HCT116 (cell line): Measurements from ENCODE around the gene CD59. TPM values are rescaled to one million over a fixed set of nuclear protein-coding genes. Genes with fewer than 3 reads are reported as not detected.

Experiments used
- ATAC-seq: fragments of 200-7000 bp; cut with Tn5 transposase; 2 replicates; pipeline ENCODE4 v1.9.1; 2020; ENCODE audit warnings: mild to moderate bottlenecking, moderate library complexity
- BruUV-seq: library from RNA; stranded (reverse); fragments of 400-500 nt; replicated peaks from 2 replicates; lab custom pipeline; 2021; lab: Mats Ljungman, UMichigan
- CTCF ChIA-PET: fragments of 300-600 bp; sonication (Branson Sonifier 250); formaldehyde crosslinking; loops from one replicate; lab custom pipeline; 2021; ENCODE audit warnings: antibody characterized with exemption; lab: Charles Lee
- POLR2A ChIA-PET: fragments of 300-600, 350-600 bp; sonication (Branson Sonifier 250); formaldehyde crosslinking; loops from one replicate; lab custom pipeline; 2021; ENCODE audit warnings: antibody characterized with exemption; lab: Charles Lee
- RAD21 ChIA-PET, 2 experiments: fragments of 300-600 bp; sonication (Branson Sonifier 250); formaldehyde crosslinking; loops; one replicate each; lab custom pipeline; 2023; ENCODE audit warnings: low total read pairs in 2 of 2; ENCODE audit not compliant: uncharacterized antibody in 2 of 2, unreplicated experiment in 2 of 2, low non-redundant PET in 1 of 2; lab: Charles Lee
- DNase-seq: peaks from one replicate; pipeline ENCODE4 v3.0.0-alpha.2; 2010; ENCODE audit warnings: low read depth, low spot score
- H2AFZ ChIP-seq: fragments of 200-600 bp; shearing (Covaris generic), sonication (generic); 2 replicates; pipeline ENCODE4 v1.6.1; 2017; ENCODE audit warnings: low read depth, mixed run types, mixed read lengths, antibody characterized with exemption, low read length; ENCODE audit not compliant: poor library complexity, severe bottlenecking
- H3K27ac ChIP-seq: 2 replicates; pipeline ENCODE4 v1.5.1; 2012; ENCODE audit warnings: low read depth, low read length
- H3K27me3 ChIP-seq: fragments of 200-600 bp; sonication (generic); 2 replicates; pipeline ENCODE4 v1.6.1; 2016; ENCODE audit warnings: mixed run types, low read length, mixed read lengths; ENCODE audit not compliant: insufficient read depth
- H3K36me3 ChIP-seq, 2 experiments: fragments of 200-500 bp in 1 of 2; fragments of 200-600 bp in 1 of 2; sonication (Bioruptor generic) in 1 of 2; sonication (generic) in 1 of 2; 2 replicates each; pipeline versions ENCODE4 v1.5.1 to v1.6.1; 2014 to 2016; ENCODE audit warnings: low read length in 2 of 2, inconsistent platforms in 1 of 2, mixed read lengths in 1 of 2, mixed run types in 1 of 2; ENCODE audit not compliant: insufficient read depth in 2 of 2, control insufficient read depth in 1 of 2
- H3K4me1 ChIP-seq, 2 experiments: fragments of 200-600 bp in 1 of 2; sonication (generic) in 1 of 2; 2 replicates each; pipeline versions ENCODE4 v1.5.1 to v1.6.1; 2012 to 2017; ENCODE audit warnings: low read length in 2 of 2, inconsistent platforms in 1 of 2, mild to moderate bottlenecking in 1 of 2, mixed read lengths in 1 of 2, mixed run types in 1 of 2, moderate library complexity in 1 of 2; ENCODE audit not compliant: insufficient read depth in 2 of 2, control insufficient read depth in 1 of 2
- H3K4me2 ChIP-seq: fragments of 200-600 bp; sonication (generic); 2 replicates; pipeline ENCODE4 v1.6.1; 2017; ENCODE audit warnings: mixed run types, low read length, mixed read lengths
- H3K4me3 ChIP-seq, 2 experiments: fragments of 200-600 bp in 1 of 2; sonication (generic) in 1 of 2; replicated peaks in 1 of 2; 2 replicates each; pipeline ENCODE4 v1.5.1; 2011 to 2016; ENCODE audit warnings: low read length in 2 of 2, control low read depth in 1 of 2, low read depth in 1 of 2, mild to moderate bottlenecking in 1 of 2, mixed read lengths in 1 of 2, mixed run types in 1 of 2
- H3K79me2 ChIP-seq: fragments of 200-600 bp; sonication (generic); 2 replicates; pipeline ENCODE4 v1.6.1; 2017; ENCODE audit warnings: mild to moderate bottlenecking, mixed run types, low read length, moderate library complexity, mixed read lengths; ENCODE audit not compliant: insufficient read depth
- H3K9ac ChIP-seq: fragments of 200-600 bp; sonication (generic); 2 replicates; pipeline ENCODE4 v1.6.1; 2016; ENCODE audit warnings: low read length, mixed read lengths
- H3K9me2 ChIP-seq: fragments of 200-600 bp; sonication (generic), shearing (Covaris generic); 2 replicates; pipeline ENCODE4 v1.6.1; 2017; ENCODE audit warnings: mixed run types, mild to moderate bottlenecking, moderate library complexity; ENCODE audit not compliant: insufficient read depth
- H3K9me3 ChIP-seq, 2 experiments: fragments of 200-500 bp in 1 of 2; fragments of 200-600 bp in 1 of 2; sonication (Bioruptor generic) in 1 of 2; sonication (generic) in 1 of 2; 2 replicates each; pipeline ENCODE4 v1.6.1; 2014 to 2017; ENCODE audit warnings: low read length in 2 of 2, mixed read lengths in 2 of 2, inconsistent platforms in 1 of 2, low read depth in 1 of 2, mild to moderate bottlenecking in 1 of 2, mixed run types in 1 of 2, moderate library complexity in 1 of 2; ENCODE audit not compliant: control insufficient read depth in 1 of 2, insufficient read depth in 1 of 2
- H4K20me1 ChIP-seq: fragments of 200-600 bp; sonication (generic), shearing (Covaris generic); 2 replicates; pipeline ENCODE4 v1.6.1; 2017; ENCODE audit warnings: mixed run types, mild to moderate bottlenecking, moderate library complexity; ENCODE audit not compliant: insufficient read depth
- EGR1 ChIP-seq: IDR thresholded peaks from 2 replicates; pipeline ENCODE4 v1.6.1; 2012; ENCODE audit warnings: low read depth
- ELF1 ChIP-seq: IDR thresholded peaks from 2 replicates; pipeline ENCODE4 v1.6.1; 2012; ENCODE audit warnings: low read depth, borderline replicate concordance
- EZH2 ChIP-seq: fragments of 200-600 bp; sonication (generic); IDR thresholded peaks from 2 replicates; pipeline ENCODE4 v1.6.1; 2017; ENCODE audit warnings: antibody characterized with exemption, mixed run types
- FOSL1 ChIP-seq: IDR thresholded peaks from 2 replicates; pipeline ENCODE4 v1.6.1; 2012; ENCODE audit warnings: low read depth
- POLR2A ChIP-seq: IDR thresholded peaks from 2 replicates; pipeline ENCODE4 v1.7.0; 2011; ENCODE audit warnings: borderline replicate concordance; ENCODE audit not compliant: insufficient read depth, insufficient read length; ENCODE audit errors: extremely low read depth
- POLR2AphosphoS5 ChIP-seq: IDR thresholded peaks from 2 replicates; pipeline ENCODE4 v1.6.1; 2011; ENCODE audit warnings: mild to moderate bottlenecking, low read depth, low read length, moderate library complexity
- RAD21 ChIP-seq: IDR thresholded peaks from 2 replicates; pipeline ENCODE4 v1.6.1; 2012; ENCODE audit warnings: low read depth, mild to moderate bottlenecking
- TCF7L2 ChIP-seq: IDR thresholded peaks from 2 replicates; pipeline ENCODE4 v1.7.0; 2011; ENCODE audit warnings: borderline replicate concordance, inconsistent platforms; ENCODE audit not compliant: insufficient read depth, insufficient read length; ENCODE audit errors: extremely low read depth
- YY1 ChIP-seq: IDR thresholded peaks from 2 replicates; pipeline ENCODE4 v1.6.1; 2011; ENCODE audit warnings: low read length, low read depth, moderate library complexity, mild to moderate bottlenecking; ENCODE audit not compliant: insufficient replicate concordance; ENCODE audit errors: extremely low read depth
- ZNF274 ChIP-seq: fragments of 200-500 bp; sonication (Bioruptor generic); IDR thresholded peaks from 2 replicates; pipeline ENCODE4 v1.6.1; 2014; ENCODE audit warnings: mild to moderate bottlenecking, low read depth, low read length, inconsistent platforms
- intact Hi-C: fragments of 100-400 bp; cut with micrococcal nuclease; formaldehyde crosslinking; loops from 2 replicates; pipeline ENCODE4 v1.10.0; 2022
- total RNA-seq: library from RNA; stranded (reverse); gene quantifications from one replicate; pipeline ENCODE4 v1.2.1, GENCODE V29; 2021; ENCODE audit not compliant: unreplicated experiment
- TF ChIP-seq, protein P1 (sequence below): IDR thresholded peaks from 2 replicates; pipeline ENCODE4 v1.6.1; 2012
- TF ChIP-seq, protein P2 (sequence below): IDR thresholded peaks from 2 replicates; pipeline ENCODE4 v1.6.1; 2012

Gene CD59
- total RNA-seq, 1 experiment from 2014 or later = 122 TPM

DNA sequence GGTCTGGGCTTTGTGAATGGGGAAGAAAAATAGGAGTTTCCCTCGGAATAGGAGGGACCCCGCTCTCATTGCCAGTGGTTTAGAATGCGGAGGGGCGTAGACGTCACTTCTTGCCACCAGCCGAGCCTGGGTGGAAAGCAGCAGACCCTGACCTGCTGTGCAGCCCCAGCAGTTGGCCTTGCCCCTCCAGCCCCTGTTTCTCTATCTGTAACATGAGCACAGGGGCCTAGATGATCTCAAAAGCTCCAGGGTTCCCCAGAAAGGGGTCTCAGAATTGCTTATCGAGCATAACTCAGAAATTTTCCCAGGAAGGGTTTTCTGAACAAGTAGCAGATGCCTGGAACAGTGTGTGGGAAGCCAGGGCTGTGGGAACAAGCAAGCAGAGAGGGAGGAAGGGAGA is 79.5 kb downstream of the CD59 start:
- no peak for TF ChIP-seq RAD21
- no peak for TF ChIP-seq EGR1
- no peak for TF ChIP-seq TCF7L2
- TF ChIP-seq, protein P1, sequence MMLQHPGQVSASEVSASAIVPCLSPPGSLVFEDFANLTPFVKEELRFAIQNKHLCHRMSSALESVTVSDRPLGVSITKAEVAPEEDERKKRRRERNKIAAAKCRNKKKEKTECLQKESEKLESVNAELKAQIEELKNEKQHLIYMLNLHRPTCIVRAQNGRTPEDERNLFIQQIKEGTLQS = no peak
- no peak for TF ChIP-seq POLR2A
- TF ChIP-seq, protein P2, sequence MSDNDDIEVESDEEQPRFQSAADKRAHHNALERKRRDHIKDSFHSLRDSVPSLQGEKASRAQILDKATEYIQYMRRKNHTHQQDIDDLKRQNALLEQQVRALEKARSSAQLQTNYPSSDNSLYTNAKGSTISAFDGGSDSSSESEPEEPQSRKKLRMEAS = no peak
- no peak for TF ChIP-seq ZNF274
- TF ChIP-seq YY1 = no peak
- no peak for TF ChIP-seq EZH2
- TF ChIP-seq FOSL1 = no peak
- TF ChIP-seq POLR2AphosphoS5 = no peak
- TF ChIP-seq ELF1 = no peak
- no peak for DNase-seq
- Histone ChIP-seq H3K9ac (no peak overlapping the region), H2AFZ (no peak overlapping the region), H4K20me1 (no peaks in the 10 kb centered on the region), H3K9me3 (no peaks in the 10 kb centered on the region), H3K4me2 (no peak overlapping the region), H3K79me2 (no peaks in the 10 kb centered on the region), H3K27me3 (no peaks in the 10 kb centered on the region), H3K9me2 (no peaks in the 10 kb centered on the region), H3K27ac (no peak overlapping the region), H3K36me3 (no peaks in the 10 kb centered on the region), H3K4me3 (no peak overlapping the region), H3K4me1 (0 out of 4 replicates have a peak, but pooled peaks cover 0 to 4% of the 10 kb centered on the region in 2 experiments)
- ATAC-seq = no peak
- RAD21 ChIA-PET = no interaction called here
- intact Hi-C loops = no loop called here
- POLR2A ChIA-PET = no interaction called here
- CTCF ChIA-PET = no interaction called here
- no TSS peak for BruUV-seq
